NCI-H1694 treated with DMSO at 0.1 percent for 48 hours (cell line): Measurements from ENCODE around the gene TRIB2.
"Not testable (repeated sequence)": the region's sequence is repeated elsewhere in the genome, so short reads cannot be mapped to it uniquely, and the experiment has no call there.

Experiments
- DNase-seq: peaks from one replicate; lab custom pipeline; 2025; lab: John Stamatoyannopoulos, UW

The TRIB2 gene

DNA sequence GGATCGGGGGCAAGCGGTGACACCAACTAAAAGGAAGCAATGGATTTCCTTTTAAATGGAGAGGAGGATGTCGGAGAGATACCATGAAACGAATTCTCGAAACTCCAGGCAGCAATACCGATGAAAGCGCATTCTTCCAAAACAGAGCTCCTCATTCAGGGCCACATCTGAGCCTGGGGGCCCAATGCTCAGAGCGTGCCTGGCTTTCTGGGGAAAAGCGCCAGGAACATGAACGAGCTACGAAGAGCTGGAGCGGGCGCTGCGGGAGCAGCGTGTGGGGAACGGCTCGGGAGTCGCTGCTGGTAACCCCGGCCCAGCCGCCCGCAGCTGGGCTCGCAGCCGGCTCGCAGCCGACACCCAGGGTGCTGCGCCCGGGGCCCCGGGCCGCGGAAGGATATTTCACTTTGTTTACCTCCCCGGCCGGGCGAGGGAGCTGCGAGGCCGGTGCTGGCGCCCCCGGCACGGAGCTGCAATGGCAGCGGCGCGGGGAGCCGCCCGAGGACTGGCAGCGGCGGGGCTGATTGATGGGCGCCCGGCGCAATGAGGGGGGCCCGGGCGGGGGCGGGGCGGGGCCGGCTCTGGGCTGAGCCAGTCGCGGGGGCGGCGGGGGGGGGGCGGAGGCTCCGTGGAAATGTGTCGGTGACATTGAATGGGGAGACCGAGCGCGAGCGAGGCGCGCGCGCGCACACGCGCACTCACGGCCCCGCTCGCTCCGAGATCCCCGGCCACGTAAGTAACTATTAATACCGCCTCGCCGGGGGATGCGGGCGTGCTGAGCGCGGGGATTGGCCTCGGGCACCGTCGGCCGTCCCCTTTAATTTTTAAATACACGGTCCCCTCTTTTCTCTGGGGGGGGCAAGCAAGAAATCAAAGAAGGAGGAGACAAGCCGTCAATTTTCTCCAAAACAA lies at the start of gene TRIB2:
Gene TRIB2 (plus strand): TSS at position 655 of the 909 bp plus-strand sequence. CDS start 1,372 bp downstream, outside the sequence.
- DNase-seq, result peak; percentile 90

DNA sequence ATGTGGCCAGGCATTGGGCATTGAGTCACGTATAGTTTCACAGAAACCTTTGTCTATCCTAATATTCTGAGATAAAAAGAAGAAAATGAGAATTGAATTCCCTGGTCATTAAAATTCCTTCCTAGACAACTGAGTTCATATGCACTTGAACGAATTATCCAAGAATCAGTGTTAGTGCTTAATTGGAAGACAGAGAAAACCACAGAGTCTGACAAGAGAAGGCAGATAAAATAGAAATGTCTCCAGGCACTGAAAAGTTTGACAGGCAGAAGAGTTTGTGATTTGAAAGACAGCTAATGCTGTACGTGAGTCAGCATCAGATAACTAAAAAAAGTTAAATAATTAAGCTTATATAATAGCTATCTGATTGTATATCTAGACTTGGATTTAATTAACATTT lies 47.7 kb upstream of the TRIB2 start:
- DNase-seq, result no peak

DNA sequence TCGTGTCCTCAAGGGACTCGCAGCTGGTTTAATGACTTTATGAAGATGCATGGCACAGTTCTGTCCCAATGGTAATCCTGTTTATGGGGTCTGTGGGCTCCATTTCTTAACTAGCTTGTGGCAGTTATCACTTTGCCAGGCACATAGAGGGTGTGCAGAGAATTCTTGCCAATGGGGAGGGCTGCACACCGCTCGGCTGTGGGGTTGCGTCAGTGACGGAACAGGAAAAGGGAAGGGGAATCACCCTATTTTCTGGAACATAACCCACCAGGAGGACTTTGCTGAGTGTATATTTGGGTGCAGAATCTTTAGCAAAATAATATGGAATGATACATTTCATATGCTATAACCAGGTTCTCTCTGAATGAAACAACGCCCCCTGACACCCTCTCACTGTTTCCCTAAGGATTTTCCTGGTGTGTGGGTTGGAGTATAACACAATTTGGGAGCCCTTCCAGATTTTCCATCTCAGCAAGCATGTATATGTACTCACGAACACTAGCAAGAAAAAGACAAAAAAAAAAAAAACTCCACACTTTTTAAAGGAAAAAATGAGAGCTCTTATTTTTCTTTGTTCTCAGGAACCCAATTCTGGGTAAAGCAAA lies 43.9 kb upstream of the TRIB2 start:
- no peak for DNase-seq

DNA sequence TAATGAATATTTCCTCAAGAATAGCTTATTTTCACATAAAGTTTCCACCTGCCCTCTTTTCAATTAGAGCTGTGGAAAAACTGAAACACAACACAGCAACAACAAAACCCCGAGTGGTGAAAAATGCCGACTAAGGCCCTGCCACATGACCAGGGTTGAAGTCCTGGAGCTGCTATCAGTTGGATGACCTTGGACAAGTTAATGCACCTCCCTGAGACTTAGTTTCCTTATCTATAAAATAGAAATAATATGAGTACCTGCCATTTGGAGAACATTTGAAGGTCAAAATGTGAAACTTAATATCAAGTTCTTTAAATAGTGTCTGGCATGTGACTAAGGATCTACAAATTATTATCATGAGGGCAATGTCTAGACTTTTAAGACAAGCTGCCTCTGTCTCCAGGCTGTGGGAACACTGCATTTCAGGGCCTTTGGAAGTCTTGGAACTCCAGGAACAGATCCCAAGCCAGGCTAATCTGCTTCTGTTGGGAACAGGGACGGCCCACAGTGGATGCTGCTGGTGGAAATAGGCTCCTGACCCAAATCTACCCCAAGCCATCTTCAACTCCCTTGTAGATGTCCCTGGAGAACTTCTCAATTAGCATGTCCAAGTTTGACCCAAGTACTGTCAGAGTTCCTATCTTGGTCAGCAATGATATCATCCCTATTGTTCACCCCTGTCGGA lies 42.0 kb upstream of the TRIB2 start:
- DNase-seq, result no peak

DNA sequence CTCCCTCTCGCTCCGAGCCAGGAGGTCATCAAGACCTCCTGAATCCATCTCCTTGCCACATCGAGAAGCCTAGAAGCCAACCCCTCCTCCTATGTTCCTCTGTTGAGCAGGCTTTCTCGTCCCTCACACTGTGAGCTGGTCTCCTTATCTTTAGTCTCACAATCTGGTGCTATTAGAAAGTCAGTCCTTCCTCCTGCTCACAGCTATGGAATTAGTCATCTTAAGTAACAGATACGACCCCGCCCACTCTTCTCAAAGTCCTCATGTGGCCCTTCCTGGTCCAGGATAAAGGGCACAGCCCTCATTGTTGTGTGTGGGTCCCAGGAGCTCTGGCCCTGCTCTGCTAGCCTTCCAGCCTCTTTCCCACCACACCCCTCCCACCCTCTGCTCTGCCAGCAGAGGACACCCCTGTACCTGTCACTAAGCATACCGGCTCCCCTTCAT lies 41.4 kb upstream of the TRIB2 start:
- no peak for DNase-seq

DNA sequence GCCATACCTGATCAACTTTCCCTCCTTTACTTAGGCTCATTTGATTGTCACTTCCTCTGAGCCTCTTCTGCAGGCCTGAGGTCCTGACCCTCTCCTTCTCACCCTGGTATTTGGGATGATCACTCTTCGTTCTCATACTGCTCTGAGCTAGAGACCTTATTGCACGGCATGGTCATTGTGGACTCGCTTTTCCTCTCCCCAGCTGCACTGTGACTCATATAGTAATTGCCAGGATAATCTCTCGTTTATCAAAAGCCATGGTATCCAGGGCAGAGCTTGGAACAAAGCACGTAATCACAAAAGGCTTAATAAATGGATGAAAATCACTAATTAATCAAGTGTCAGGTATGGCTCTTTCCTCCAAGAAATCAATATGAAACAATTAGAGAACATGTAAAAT lies 40.9 kb upstream of the TRIB2 start:
- no peak for DNase-seq

DNA sequence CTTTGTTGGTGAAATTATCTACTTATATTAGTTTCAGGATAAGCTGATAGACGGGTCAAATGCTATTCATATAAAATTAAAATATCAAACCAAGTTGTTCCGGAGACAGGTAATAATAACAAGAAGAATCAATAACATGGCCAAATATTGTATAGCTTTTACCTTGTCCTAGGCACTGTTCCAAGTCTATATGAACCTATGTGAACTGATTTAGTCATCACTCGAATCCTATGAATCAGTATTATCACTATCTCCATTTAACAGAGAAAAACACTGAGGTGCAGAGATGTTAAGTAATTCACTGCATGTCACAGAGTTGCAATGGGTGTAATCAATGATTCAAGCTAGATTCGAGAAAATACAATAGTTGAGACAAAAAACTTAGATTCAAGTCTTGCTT lies 40.0 kb upstream of the TRIB2 start:
- DNase-seq, result no peak

DNA sequence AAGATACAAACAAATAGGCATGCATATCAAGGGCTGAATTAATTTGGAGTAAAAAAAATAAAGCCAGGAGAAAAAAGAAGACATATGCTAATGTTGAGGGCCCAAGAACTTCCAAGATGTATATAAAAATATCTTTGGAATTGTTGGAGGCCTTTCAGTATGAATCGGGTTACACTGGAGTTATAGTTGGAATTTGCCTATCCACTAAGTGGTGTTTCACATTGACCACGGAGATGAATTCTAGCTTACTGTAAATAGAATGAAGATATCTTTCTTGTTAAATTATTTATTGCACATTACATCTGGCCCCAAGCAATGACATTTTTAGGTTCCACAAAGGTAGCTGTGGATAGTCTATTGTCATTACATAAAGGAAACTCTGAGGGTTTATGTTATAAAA lies 38.5 kb upstream of the TRIB2 start:
- DNase-seq, result no peak

DNA sequence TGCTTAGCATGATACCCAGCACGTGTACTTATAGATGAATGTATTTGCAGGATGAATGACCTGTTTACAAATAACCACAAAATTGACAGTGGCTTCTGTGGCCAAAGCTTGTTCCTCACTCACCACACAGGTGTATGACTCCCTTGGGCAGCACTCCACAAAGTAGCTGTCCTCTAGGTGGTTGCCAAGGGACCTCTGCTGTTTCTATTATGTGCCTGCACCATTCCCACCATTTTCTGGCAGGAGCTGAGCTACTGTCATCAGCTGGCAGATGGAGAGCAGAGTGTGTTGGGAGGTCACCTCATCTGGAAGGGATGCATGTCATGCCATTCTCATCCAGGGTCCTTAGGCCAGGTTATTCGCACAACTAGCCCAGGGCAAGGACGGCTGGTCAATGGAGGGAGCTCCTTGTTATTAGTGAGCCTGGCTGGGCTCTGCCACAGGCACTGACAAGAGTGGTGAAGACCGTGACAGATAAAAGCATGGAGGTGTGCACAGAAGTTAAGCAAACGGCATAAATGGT lies 37.1 kb upstream of the TRIB2 start:
- no peak for DNase-seq

DNA sequence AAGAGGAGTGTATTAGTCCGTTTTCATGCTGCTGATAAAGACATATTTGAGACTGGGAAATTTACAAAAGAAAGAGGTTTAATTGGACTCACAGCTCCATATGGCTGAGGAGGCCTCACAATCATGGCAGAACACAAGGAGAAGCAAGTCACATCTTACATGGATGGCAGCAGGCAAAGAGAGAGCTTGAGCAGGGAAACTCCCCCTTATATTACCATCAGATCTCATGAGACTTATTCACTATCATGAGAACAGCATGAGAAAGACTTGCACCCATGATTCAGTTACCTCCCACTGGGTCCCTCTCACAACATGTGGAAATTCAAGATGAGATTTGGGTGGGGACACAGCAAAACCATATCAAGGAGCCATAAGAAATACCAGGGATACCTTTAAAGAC lies 36.6 kb upstream of the TRIB2 start:
- DNase-seq, result not testable (repeated sequence)

DNA sequence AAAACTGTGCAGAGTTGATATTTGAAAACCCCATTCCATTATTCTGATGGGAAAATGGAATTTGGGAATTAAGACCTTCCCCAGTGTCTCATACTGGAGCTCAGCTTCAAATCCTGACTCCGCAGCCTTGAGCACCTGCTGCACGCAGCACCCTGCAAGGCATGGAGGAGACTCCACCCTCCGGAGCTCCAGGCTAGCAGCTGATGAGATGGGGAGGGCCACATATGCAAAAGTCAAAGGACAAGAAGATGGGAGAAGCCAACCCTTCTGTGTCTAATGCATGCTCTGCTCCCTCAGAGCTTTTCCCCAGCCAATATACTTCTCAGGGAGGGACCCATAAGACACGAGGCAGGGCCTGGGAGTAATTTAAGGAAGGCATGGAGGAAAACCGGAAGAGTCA lies 34.7 kb upstream of the TRIB2 start:
- no peak for DNase-seq

DNA sequence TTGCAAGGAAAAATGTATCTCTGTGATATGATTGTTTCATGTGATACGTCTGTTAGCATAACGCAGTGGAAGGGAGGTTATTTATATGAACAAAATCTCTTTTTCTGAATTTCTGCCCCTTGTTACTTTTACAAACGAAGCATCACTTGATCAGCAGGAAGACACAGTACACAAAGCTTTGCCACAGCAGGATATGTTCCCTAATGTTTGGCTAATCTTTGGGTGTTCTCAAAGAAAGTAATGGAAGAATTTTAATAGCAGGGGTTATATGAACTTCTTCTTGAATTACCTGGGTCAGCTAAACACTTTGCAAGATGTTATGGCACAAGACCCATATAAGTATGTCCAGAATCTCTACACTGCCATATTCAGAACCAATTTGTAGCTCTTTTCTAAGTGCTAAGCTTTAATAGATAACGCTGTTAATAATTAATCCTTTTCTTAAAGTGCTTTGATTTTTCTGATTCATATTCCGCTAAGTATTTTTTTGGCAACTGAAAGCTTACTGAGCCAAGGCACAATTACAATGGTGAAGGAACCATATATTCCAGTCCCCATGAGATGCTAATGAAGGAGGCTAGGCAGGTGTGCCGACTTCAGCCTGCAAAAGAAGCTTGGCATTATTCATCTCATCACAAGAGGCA lies 33.2 kb upstream of the TRIB2 start:
- DNase-seq, result no peak

DNA sequence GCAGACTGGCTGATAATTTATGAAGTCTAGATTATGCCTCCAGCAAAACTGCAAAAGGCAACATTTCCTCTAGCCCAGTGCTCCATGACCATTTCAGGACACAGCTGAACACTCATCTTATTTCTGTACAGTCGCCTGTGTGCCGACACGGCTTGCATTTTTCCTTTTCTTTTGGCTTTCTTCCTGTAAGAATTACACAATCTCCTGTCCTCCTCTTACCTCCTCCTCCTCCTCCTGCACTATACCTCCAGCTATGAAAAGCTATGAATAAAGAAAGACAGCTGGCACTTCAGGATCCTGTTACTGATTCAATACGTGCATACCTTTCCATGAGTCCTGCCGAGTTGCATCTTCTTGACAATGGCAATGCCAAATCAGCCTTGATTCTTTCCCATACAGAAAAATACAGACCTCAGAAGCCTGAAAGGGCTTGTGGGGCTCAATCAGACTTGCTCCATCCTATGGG lies 32.2 kb upstream of the TRIB2 start:
- DNase-seq, result no peak

DNA sequence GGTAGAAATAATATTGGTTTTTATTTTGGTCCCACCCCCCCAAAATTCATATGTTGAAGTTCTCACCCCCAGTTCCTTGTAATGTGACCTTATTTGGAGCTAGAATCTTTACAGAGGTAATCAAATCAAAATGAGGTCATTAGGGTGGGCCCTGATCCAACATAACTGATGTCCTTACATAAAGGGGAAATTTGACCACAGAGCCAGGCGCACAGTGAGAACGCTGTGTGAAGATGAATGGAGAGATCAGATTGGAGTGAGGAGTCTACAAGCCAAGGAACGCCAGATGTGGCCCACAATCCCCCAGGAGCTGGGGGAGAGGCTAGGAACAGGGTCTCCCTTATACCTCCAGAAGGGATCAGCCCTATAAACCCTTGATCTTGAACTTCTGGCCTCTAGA lies 31.6 kb upstream of the TRIB2 start:
- DNase-seq, result no peak

DNA sequence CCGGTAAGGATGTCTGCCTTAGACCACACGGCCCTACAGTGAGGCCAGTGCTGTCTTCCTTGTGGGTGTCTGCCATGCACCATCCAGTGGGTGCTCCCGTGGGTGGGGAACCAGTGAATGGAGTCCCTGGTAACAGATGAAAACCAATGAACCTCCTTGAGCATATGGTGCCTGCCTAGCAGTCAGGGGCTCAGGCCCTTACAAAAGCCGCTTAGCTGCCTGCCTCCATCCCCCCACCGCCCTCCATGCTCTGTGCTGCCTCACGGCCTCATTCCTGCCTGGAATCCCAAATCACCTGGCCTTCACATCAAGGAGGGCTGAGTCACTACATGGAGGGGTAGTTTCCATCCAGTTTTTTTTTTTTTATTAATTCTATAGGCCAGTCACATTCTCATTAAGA lies 30.8 kb upstream of the TRIB2 start:
- no peak for DNase-seq

DNA sequence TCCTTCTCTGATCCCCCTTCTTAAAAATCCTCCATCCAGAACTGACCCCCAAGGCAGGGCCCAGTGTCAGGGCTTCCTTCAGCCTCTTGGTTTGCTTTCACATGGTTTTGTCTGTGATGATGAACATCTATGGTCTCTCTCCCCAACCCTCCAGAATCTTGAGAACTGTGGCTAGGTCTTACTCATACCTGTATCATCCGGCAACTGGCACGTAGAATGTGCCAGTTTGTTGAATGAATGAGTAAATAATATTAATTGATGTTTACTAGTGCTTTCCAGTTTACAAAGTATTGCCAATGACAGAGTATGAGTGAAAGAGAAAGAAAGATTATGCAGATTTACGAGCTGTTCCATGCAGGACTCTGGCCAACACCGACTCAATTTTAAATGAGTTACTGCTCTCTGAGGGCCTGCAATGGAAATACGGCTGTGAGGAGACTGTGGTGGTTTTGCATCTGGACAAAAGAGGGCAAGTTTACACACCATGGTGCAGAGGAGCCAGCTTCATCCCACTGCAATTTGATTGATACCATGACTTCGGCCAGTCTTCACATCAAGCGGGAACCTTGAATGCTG lies 29.9 kb upstream of the TRIB2 start:
- no peak for DNase-seq

DNA sequence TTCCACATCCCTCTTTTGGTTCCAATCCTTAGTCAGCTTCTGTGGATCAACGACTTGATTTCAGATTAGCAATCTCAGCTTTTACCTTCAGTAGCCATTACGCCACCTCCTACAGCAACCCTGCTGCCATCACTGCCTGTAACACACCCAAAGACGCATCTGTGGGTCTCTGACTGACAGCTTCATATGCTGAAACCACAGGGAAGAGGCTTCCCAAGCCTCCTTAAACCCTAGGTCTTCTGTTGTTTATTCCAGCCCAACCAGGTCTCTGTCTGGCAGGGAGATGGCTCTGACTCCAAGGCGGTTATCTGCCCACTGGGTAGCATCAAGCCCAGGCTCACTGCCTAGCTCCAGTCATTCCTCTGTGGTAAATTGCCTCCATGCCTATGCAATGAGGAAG lies 28.6 kb upstream of the TRIB2 start:
- no peak for DNase-seq

DNA sequence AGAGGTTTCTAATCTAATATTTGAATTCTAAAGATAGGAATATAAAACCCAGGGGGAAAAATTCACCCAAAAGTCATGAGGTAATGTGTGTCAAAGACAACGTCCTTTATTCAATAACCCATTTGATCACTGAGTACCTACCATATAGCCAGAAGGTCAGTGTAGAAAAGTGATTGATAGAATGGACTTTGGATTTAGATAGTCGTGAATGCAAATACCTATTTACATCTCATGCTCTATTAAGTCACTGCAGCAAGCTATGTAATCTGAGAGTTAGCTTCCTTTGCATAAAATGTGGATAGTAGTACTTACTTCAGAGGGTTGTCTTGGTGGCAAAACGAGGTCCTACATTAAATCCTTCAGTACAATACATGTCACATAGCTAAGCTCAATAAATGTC lies 27.8 kb upstream of the TRIB2 start:
- DNase-seq, result no peak

DNA sequence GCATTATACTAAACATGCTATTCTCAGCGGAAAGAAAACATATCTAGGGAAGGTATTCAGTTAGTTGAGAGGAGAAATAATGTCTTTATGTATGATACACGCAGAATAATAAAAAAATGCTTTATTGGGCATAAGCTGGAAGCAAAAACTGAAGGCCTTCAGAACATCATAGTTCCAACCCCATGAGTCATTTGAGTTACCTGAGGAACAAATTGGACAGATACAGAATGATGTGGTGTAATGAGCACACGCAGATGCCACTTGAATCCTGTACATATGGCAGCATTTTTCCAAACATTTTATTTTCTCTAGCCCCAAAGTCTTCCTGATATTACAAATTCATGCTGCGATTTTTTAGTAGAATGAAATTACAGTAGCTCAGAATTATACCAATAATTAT lies 23.2 kb upstream of the TRIB2 start:
- DNase-seq, result no peak

DNA sequence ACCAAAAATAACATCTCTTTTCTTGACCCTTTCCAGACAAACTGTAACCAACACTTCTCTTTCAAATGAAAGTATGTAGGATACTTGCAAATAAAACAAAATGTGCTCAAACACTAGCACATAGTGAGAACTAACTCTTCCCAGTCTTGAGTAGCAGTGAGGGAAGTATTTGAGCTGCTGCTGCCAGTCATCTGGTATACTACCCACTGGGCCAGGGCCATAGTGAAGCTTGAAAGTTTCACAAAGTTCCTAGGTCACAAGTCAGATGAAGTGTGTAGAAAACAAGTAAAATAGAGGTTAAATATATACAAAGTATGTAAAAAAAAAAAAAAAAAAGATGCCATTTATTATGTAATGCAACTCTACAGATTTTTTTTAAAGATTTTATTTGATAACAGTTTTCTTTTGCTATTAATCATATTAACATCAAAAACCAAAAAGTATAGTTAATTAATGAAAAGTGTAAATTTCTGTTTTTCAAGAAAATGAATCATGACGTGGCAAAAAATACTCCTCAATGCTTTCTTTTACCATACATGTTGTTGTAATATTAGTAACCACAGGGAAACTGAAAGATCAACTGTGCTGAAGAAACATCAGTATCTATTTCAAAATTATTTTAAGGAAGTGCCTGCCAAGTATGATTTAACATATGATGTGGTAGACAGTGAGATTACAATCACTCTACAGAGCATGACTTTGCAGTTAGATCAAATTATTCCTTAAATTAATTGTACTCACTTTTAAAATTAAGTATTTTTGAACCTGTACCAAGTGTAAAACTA lies 21.6 kb upstream of the TRIB2 start:
- no peak for DNase-seq

DNA sequence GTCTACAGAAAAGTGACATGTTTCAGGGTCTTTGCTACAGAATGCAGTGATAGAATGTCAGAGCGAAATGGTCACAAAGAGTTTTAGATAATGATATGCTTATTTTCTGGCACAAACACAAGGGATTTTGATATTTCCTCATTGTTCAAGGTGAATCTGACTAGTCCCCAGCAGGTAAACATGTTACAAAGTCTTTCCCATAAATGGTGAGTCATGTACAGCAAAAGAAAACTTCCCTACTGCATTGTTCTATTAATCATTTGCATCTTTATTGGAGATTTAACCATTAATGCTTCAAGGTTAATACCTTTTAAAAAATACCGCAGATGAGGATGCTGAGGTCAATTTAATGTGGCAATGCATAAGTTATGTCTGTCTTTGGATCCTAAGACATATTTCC lies 19.1 kb upstream of the TRIB2 start:
- DNase-seq, result no peak
